Tibial nerve (tissue), 4 donors: Measurements from ENCODE around the gene FSHB.
"Not testable (repeated sequence)": the region's sequence is repeated elsewhere in the genome, so short reads cannot be mapped to it uniquely, and the experiment has no call there.

Experiments used
- EP300 ChIP-seq, 2 donors: sonication (generic); formaldehyde crosslinking; IDR thresholded peaks; one replicate each; pipeline ENCODE4 v1.6.1; 2017; ENCODE audit warnings: antibody characterized with exemption in 2 of 2, mild to moderate bottlenecking in 1 of 2
- TF ChIP-seq, protein P1 (sequence below), 5 experiments: fragments of 200-600 bp in 3 of 5; fragments of 450-650 bp in 2 of 5; sonication (generic) in 3 of 5; IDR thresholded peaks; one replicate each; pipeline ENCODE4 v1.5.1; 2016 to 2019; ENCODE audit warnings: antibody characterized with exemption in 5 of 5, mild to moderate bottlenecking in 3 of 5, moderate library complexity in 2 of 5

- TF ChIP-seq, protein P1, sequence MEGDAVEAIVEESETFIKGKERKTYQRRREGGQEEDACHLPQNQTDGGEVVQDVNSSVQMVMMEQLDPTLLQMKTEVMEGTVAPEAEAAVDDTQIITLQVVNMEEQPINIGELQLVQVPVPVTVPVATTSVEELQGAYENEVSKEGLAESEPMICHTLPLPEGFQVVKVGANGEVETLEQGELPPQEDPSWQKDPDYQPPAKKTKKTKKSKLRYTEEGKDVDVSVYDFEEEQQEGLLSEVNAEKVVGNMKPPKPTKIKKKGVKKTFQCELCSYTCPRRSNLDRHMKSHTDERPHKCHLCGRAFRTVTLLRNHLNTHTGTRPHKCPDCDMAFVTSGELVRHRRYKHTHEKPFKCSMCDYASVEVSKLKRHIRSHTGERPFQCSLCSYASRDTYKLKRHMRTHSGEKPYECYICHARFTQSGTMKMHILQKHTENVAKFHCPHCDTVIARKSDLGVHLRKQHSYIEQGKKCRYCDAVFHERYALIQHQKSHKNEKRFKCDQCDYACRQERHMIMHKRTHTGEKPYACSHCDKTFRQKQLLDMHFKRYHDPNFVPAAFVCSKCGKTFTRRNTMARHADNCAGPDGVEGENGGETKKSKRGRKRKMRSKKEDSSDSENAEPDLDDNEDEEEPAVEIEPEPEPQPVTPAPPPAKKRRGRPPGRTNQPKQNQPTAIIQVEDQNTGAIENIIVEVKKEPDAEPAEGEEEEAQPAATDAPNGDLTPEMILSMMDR (IDR thresholded peaks at IDR 0.05), result not testable (repeated sequence)
- not testable (repeated sequence) for TF ChIP-seq EP300 (IDR thresholded peaks at IDR 0.05)
Observed at GRCh38 chr11:30202989-30203388, 27.8 kb upstream of the FSHB start.
